DOHH2 (cell line): ENCODE measurements around the gene MBTPS1.

Experiments used
- H3F3A ChIP-seq: fragments of 200-600 bp; sonication (generic), shearing (Covaris generic); 2 replicates; pipeline ENCODE4 v1.6.0; 2016; ENCODE audit warnings: antibody characterized with exemption, mild to moderate bottlenecking; ENCODE audit not compliant: control insufficient read depth, insufficient read depth
- H3K27ac ChIP-seq: fragments of 200-600 bp; sonication (generic); 2 replicates; pipeline ENCODE4 v1.5.1; 2014; ENCODE audit warnings: low read depth, mild to moderate bottlenecking, low read length, moderate library complexity
- H3K27me3 ChIP-seq: fragments of 200-600 bp; sonication (generic); 2 replicates; pipeline ENCODE4 v1.6.1; 2014; ENCODE audit warnings: mild to moderate bottlenecking, low read length, mixed read lengths; ENCODE audit not compliant: control insufficient read depth
- H3K36me3 ChIP-seq: fragments of 200-600 bp; sonication (generic); 2 replicates; pipeline ENCODE4 v1.6.1; 2014; ENCODE audit warnings: mild to moderate bottlenecking, low read length, moderate library complexity, mixed read lengths; ENCODE audit not compliant: control insufficient read depth
- H3K4me1 ChIP-seq: fragments of 200-600 bp; sonication (generic); 2 replicates; pipeline ENCODE4 v1.6.1; 2014; ENCODE audit warnings: mild to moderate bottlenecking, low read length, mixed read lengths; ENCODE audit not compliant: control insufficient read depth
- H3K4me2 ChIP-seq: fragments of 200-600 bp; sonication (generic); 2 replicates; pipeline ENCODE4 v1.6.0; 2014; ENCODE audit warnings: mild to moderate bottlenecking, low read length, moderate library complexity
- H3K4me3 ChIP-seq: fragments of 200-600 bp; sonication (generic); 2 replicates; pipeline ENCODE4 v1.5.1; 2014; ENCODE audit warnings: mild to moderate bottlenecking, low read length, mixed read lengths
- H3K79me2 ChIP-seq: fragments of 200-600 bp; sonication (generic); 2 replicates; pipeline ENCODE4 v1.6.1; 2014; ENCODE audit warnings: mild to moderate bottlenecking, low read length, mixed read lengths; ENCODE audit not compliant: control insufficient read depth
- H3K9me2 ChIP-seq: fragments of 200-600 bp; sonication (generic); replicated peaks from 2 replicates; pipeline ENCODE4 v1.6.1; 2014; ENCODE audit warnings: mild to moderate bottlenecking, low read length, mixed read lengths; ENCODE audit not compliant: control insufficient read depth
- H3K9me3 ChIP-seq: fragments of 200-600 bp; sonication (generic); 2 replicates; pipeline ENCODE4 v1.6.1; 2014; ENCODE audit warnings: antibody characterized with exemption, low read length, mixed read lengths; ENCODE audit not compliant: control insufficient read depth, insufficient read depth
- H4K20me1 ChIP-seq: fragments of 200-600 bp; sonication (generic); 2 replicates; pipeline ENCODE4 v1.6.0; 2014; ENCODE audit warnings: low read depth, mild to moderate bottlenecking, antibody characterized with exemption, low read length, moderate library complexity; ENCODE audit not compliant: control insufficient read depth, insufficient read depth
- EZH2phosphoT487 ChIP-seq: fragments of 200-600 bp; sonication (generic); IDR thresholded peaks from 2 replicates; pipeline ENCODE4 v1.6.1; 2017; ENCODE audit warnings: borderline replicate concordance, mild to moderate bottlenecking, antibody characterized with exemption, low read length, moderate library complexity, mixed read lengths
- TF ChIP-seq, protein P1 (sequence below): fragments of 200-600 bp; sonication (generic); IDR thresholded peaks from one replicate; pipeline ENCODE4 v1.5.1; 2014; ENCODE audit warnings: antibody characterized with exemption, mild to moderate bottlenecking, low read depth, low read length; ENCODE audit not compliant: poor library complexity, severe bottlenecking

Gene MBTPS1

DNA sequence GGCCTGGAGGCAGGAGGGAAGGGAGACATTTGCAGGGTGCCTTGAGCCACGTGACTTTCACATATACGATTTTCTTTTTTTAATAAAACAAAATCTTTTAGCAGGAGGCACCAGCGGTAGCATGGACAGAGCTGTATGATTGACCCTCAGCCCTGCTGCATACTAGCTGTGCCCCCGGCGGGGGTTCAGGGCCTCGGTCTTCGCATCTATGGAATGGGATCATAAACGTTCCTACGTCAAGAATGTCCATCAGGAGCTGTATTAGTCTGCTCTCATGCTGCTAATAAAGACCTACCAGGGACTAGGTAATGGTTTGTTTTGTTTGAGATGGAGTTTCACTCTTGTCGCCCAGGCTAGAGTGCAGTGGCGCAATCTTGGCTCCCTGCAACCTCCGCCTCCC is 101.3 kb downstream of the MBTPS1 start:
- Histone ChIP-seq H3K27me3 (no peaks in the 10 kb centered on the region), H4K20me1 (no peaks in the 10 kb centered on the region), H3K79me2 (no peaks in the 10 kb centered on the region), H3K36me3 (no peaks in the 10 kb centered on the region), H3K4me1 (peaks cover 7% of the 10 kb centered on the region), H3F3A (no peaks in the 10 kb centered on the region), H3K9me3 (peaks cover 35% of the 10 kb centered on the region; the same call in 1 of the 2 replicates), H3K4me3 (no peak overlapping the region), H3K27ac (no peak overlapping the region), H3K9me2 (no peaks in the 10 kb centered on the region), H3K4me2 (no peak overlapping the region)
- no peak for TF ChIP-seq EZH2phosphoT487
- TF ChIP-seq, protein P1, sequence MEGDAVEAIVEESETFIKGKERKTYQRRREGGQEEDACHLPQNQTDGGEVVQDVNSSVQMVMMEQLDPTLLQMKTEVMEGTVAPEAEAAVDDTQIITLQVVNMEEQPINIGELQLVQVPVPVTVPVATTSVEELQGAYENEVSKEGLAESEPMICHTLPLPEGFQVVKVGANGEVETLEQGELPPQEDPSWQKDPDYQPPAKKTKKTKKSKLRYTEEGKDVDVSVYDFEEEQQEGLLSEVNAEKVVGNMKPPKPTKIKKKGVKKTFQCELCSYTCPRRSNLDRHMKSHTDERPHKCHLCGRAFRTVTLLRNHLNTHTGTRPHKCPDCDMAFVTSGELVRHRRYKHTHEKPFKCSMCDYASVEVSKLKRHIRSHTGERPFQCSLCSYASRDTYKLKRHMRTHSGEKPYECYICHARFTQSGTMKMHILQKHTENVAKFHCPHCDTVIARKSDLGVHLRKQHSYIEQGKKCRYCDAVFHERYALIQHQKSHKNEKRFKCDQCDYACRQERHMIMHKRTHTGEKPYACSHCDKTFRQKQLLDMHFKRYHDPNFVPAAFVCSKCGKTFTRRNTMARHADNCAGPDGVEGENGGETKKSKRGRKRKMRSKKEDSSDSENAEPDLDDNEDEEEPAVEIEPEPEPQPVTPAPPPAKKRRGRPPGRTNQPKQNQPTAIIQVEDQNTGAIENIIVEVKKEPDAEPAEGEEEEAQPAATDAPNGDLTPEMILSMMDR, result no peak

GRCh38 chr16:84014570-84015327 is 102.0 kb downstream of the MBTPS1 start:
- Histone ChIP-seq H3K36me3 (no peaks in the 10 kb centered on the region), H3K27me3 (no peaks in the 10 kb centered on the region), H4K20me1 (no peaks in the 10 kb centered on the region), H3K4me1 (peaks cover 7% of the 10 kb centered on the region), H3K27ac (no peak overlapping the region), H3K9me2 (no peaks in the 10 kb centered on the region), H3K9me3 (peaks cover 28% of the 10 kb centered on the region; the same call in 1 of the 2 replicates), H3K4me3 (peak overlapping the region; percentile 19; the same call in 1 of the 2 replicates), H3F3A (no peaks in the 10 kb centered on the region), H3K79me2 (no peaks in the 10 kb centered on the region), H3K4me2 (peak overlapping the region; percentile 37)
- no peak for TF ChIP-seq EZH2phosphoT487
- TF ChIP-seq, protein P1, result no peak

- H3K27me3 ChIP-seq, result no peaks in the 10 kb centered on the region
- no peaks in the 10 kb centered on the region for H3K36me3 ChIP-seq
- H3K9me3 ChIP-seq, result peaks cover 23% of the 10 kb centered on the region; the same call in 1 of the 2 replicates
- no peaks in the 10 kb centered on the region for H4K20me1 ChIP-seq
- no peaks in the 10 kb centered on the region for H3F3A ChIP-seq
- H3K9me2 ChIP-seq, result no peaks in the 10 kb centered on the region
- no peak overlapping the region for H3K27ac ChIP-seq
- TF ChIP-seq, protein P1, result no peak
- no peak for TF ChIP-seq EZH2phosphoT487
- peak overlapping the region; percentile 37 for H3K4me2 ChIP-seq
- 0 out of 2 replicates have a peak overlapping the region, but pooled peaks have one; percentile 19 for H3K4me3 ChIP-seq
- H3K4me1 ChIP-seq, result peaks cover 7% of the 10 kb centered on the region
- no peaks in the 10 kb centered on the region for H3K79me2 ChIP-seq
Measured at GRCh38 chr16:84013787-84014569, 102.8 kb downstream of the MBTPS1 start.
